ENCODE results near the gene GXYLT1. TPM values are rescaled to one million over a fixed set of nuclear protein-coding genes. Genes with fewer than 3 reads are reported as not detected.
"Not testable (repeated sequence)": the region's sequence is repeated elsewhere in the genome, so short reads cannot be mapped to it uniquely, and the experiment has no call there.

The GXYLT1 gene
- polyA plus RNA-seq, 1 experiment: 3.8 TPM

DNA sequence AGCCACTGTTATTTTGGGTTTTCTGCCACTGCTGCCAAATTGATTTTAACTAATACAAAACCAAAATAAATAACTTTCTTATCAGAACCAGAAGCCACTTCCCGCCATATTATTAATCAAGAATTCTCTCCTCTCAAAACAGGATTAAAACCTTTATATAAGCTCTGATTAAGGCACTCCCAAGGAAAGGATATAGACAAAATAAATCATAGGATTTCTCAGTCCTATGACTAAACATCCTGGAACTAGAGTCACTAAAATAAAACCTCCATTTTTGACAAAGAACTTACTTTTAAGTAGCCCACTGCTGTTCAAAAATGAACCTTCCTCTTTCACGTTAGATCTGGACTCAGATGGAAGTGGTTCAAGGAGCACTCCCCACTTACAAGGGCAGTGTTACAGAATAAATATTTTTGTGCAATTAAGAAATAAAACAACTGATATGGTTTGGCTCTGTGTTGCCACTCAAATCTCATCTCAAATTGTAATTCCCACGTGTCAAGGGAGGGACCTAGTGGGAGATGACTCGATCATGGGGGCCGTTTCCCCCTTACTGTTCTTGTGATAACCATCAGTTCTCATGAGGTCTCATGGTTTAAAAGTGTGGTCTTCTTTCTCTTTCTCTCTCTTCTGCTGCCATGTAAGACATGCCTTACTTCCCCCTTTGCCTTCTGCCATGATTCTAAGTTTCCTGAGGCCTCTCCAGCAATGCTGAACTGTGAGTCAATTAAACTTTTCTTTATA is 26.4 kb downstream of the GXYLT1 start:
- ChIA-PET CTCF (interaction anchor here (0.8 to 1.3 kb wide), 3 partner anchors 10 to 364 kb away, joined by 3 to 4 read pairs (median 3); no protein-coding TSS in a partner anchor), POLR2A (interaction anchor here (0.5 kb wide), 1 partner anchor 24 kb away, joined by 6 read pairs; no protein-coding TSS in a partner anchor)
- DNase-seq (ENCODE audit: low read depth): no peak

GRCh38 chr12:42109031-42109430 is 35.6 kb downstream of the GXYLT1 start:
- POLR2A ChIA-PET: no interaction called here
- Histone ChIP-seq H3K27me3 (ENCODE audit: control insufficient read depth, insufficient read depth, low read length) (no peaks in the 10 kb centered on the region), H3K36me3 (ENCODE audit: control insufficient read depth, insufficient read depth, low read length) (no peaks in the 10 kb centered on the region), H3K4me3 (ENCODE audit: low read depth, low read length) (no peak overlapping the region)
- TF ChIP-seq, protein P1, sequence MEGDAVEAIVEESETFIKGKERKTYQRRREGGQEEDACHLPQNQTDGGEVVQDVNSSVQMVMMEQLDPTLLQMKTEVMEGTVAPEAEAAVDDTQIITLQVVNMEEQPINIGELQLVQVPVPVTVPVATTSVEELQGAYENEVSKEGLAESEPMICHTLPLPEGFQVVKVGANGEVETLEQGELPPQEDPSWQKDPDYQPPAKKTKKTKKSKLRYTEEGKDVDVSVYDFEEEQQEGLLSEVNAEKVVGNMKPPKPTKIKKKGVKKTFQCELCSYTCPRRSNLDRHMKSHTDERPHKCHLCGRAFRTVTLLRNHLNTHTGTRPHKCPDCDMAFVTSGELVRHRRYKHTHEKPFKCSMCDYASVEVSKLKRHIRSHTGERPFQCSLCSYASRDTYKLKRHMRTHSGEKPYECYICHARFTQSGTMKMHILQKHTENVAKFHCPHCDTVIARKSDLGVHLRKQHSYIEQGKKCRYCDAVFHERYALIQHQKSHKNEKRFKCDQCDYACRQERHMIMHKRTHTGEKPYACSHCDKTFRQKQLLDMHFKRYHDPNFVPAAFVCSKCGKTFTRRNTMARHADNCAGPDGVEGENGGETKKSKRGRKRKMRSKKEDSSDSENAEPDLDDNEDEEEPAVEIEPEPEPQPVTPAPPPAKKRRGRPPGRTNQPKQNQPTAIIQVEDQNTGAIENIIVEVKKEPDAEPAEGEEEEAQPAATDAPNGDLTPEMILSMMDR (IDR thresholded peaks at IDR 0.05; ENCODE audit: insufficient read depth, low read depth, low read length): no peak
- DNase-seq (ENCODE audit: low read depth): no peak
- CTCF ChIA-PET: interaction anchor here (1.3 kb wide), 1 partner anchor 223 kb away, joined by 4 read pairs; no protein-coding TSS in a partner anchor

More for the DNA sequence above, 26.4 kb downstream of the GXYLT1 start:
- Histone ChIP-seq H3K4me3 (ENCODE audit: low read depth, low read length) (no peak overlapping the region), H3K27me3 (ENCODE audit: control insufficient read depth, insufficient read depth, low read length) (no peaks in the 10 kb centered on the region), H3K36me3 (ENCODE audit: control insufficient read depth, insufficient read depth, low read length) (no peaks in the 10 kb centered on the region)
- TF ChIP-seq, protein P1 (IDR thresholded peaks at IDR 0.05; ENCODE audit: insufficient read depth, low read depth, low read length): no peak

- POLR2A ChIA-PET; DNase-seq (ENCODE audit: low read depth); H3K27me3 ChIP-seq (ENCODE audit: control insufficient read depth, insufficient read depth, low read length); H3K36me3 ChIP-seq (ENCODE audit: control insufficient read depth, insufficient read depth, low read length); H3K4me3 ChIP-seq (ENCODE audit: low read depth, low read length): not testable (repeated sequence)
- CTCF ChIA-PET: interaction anchor here (0.9 kb wide), 1 partner anchor 8 kb away, joined by 3 read pairs; no protein-coding TSS in a partner anchor
Measured at GRCh38 chr12:42106791-42107190, 37.9 kb downstream of the GXYLT1 start.

DNA sequence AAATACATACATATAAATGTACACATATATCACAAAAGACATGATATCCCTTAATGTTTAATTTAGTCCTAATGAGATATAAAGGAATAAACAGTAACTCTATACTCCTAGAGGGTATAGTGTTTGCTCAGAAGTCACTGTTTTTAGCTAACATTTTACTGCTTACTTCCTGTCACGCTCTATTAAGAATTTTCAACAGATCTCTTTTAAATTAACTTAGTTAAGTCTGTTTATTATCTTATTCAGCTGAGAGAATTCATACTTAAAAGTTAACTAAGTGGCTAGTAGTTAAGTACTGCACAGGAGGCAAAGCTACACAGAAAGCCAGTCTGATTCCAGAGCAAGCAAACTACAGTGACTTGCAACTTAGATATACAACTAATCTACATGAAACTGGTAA is 39.9 kb downstream of the GXYLT1 start:
- TF ChIP-seq, protein P1 (IDR thresholded peaks at IDR 0.05; ENCODE audit: insufficient read depth, low read depth, low read length): no peak
- H3K27me3 ChIP-seq (ENCODE audit: control insufficient read depth, insufficient read depth, low read length): no peaks in the 10 kb centered on the region
- POLR2A ChIA-PET: no interaction called here
- DNase-seq (ENCODE audit: low read depth): no peak
- H3K36me3 ChIP-seq (ENCODE audit: control insufficient read depth, insufficient read depth, low read length): no peaks in the 10 kb centered on the region
- H3K4me3 ChIP-seq (ENCODE audit: low read depth, low read length): no peak overlapping the region
- CTCF ChIA-PET: interaction anchor here (0.6 to 1.6 kb wide), 4 partner anchors 12 to 1659 kb away, joined by 3 to 5 read pairs (median 4); no protein-coding TSS in a partner anchor

DNA sequence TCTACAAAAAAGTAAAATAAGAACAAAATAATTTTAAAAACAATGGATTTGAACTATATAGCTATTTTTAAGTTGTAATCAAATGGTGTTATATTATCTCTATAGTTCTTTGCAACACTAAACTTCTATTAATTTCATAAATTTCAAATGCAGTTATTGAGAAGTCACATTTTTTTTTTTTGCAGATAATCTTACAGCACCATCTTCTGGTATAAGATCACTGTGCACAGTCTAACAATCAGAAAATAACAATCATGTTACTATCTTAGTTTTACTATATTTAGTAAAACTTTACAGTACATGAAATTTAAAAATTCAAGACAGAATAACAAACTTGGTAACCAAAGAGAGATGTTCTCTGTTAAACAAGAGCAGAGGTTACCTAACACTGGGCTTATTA is 40.6 kb downstream of the GXYLT1 start:
- Histone ChIP-seq H3K27me3 (ENCODE audit: control insufficient read depth, insufficient read depth, low read length) (no peaks in the 10 kb centered on the region), H3K36me3 (ENCODE audit: control insufficient read depth, insufficient read depth, low read length) (no peaks in the 10 kb centered on the region), H3K4me3 (ENCODE audit: low read depth, low read length) (no peak overlapping the region)
- DNase-seq (ENCODE audit: low read depth): no peak
- ChIA-PET CTCF (interaction anchor here (0.6 to 1.6 kb wide), 6 partner anchors 11 to 1660 kb away, joined by 3 to 5 read pairs (median 4); no protein-coding TSS in a partner anchor), POLR2A (no interaction called here)
- TF ChIP-seq, protein P1 (IDR thresholded peaks at IDR 0.05; ENCODE audit: insufficient read depth, low read depth, low read length): no peak

All from BJ (cell line).